Erythroblast (primary cell): Measurements from ENCODE around the gene NEU4.

Experiments
- GATA1 ChIP-seq: IDR thresholded peaks from 2 replicates; pipeline ENCODE4 v1.6.1; 2011; ENCODE audit warnings: low read depth, mild to moderate bottlenecking, control low read depth, low read length, moderate library complexity
- POLR2A ChIP-seq: IDR thresholded peaks from 2 replicates; pipeline ENCODE4 v1.6.1; 2011; ENCODE audit warnings: mild to moderate bottlenecking, low read length

DNA sequence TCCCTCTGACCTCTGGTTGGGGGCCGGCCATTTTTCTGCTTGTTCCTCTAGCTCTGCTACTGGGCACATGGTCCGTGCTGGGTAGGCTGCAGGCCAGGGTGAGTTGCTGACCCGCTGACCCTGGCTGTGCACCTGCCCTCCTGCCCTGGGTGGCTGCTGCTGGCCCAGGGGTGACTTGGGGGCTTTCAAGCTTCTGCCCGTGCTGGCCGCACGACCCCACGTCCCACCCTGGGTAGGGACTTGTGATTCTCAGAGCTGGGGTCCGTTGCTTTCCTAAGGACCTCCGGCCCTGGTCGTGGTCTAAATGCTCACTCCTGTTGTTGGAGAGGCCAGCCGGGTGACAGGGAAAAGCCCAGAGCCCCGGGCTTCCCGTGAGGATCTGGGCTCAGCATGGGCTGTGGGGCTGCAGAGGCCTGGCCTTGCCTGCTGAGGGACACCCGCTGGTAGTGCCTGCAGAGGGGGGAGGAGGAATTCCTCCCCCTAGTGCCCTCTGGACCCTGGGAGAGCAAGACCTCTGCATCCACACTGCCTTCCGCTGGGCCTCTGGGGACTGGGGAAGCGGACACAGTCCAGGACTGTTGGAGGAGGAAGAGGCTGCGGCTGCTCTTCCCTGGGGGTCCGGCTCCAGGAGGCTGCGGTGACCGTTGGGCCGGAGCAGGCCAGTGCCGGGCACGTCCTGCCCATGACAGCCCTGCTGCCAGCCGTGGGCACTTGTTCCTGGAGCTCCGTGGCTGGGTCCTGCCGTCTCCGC is 38.6 kb upstream of the NEU4 start:
- TF ChIP-seq POLR2A (no peak), GATA1 (no peak)
